Fibroblast of the aortic adventitia (primary cell): ENCODE data around the gene APCDD1. TPM values are rescaled to one million over a fixed set of nuclear protein-coding genes. Genes with fewer than 3 reads are reported as not detected.

ENCODE experiments used
- DNase-seq: peaks from one replicate; pipeline ENCODE4 v3.0.0-alpha.2; 2010; ENCODE audit warnings: low read depth
- H3K4me3 ChIP-seq: 2 replicates; pipeline ENCODE4 v1.5.1; 2011; ENCODE audit warnings: low read depth, mild to moderate bottlenecking, control low read depth, low read length, moderate library complexity
- total RNA-seq: library from RNA; depleted of rRNA; stranded (reverse); fragments of >200 nt; gene quantifications from 2 replicates; pipeline ENCODE4 v1.2.3, GENCODE V29; 2012; ENCODE audit warnings: low replicate concordance
- TF ChIP-seq, protein P1 (sequence below): IDR thresholded peaks from 2 replicates; pipeline ENCODE4 v1.5.1; 2011; ENCODE audit warnings: mild to moderate bottlenecking, low read length, control low read depth, inconsistent platforms; ENCODE audit not compliant: insufficient read depth

Gene APCDD1
- total RNA-seq, 1 donor: 0.09 TPM

DNA sequence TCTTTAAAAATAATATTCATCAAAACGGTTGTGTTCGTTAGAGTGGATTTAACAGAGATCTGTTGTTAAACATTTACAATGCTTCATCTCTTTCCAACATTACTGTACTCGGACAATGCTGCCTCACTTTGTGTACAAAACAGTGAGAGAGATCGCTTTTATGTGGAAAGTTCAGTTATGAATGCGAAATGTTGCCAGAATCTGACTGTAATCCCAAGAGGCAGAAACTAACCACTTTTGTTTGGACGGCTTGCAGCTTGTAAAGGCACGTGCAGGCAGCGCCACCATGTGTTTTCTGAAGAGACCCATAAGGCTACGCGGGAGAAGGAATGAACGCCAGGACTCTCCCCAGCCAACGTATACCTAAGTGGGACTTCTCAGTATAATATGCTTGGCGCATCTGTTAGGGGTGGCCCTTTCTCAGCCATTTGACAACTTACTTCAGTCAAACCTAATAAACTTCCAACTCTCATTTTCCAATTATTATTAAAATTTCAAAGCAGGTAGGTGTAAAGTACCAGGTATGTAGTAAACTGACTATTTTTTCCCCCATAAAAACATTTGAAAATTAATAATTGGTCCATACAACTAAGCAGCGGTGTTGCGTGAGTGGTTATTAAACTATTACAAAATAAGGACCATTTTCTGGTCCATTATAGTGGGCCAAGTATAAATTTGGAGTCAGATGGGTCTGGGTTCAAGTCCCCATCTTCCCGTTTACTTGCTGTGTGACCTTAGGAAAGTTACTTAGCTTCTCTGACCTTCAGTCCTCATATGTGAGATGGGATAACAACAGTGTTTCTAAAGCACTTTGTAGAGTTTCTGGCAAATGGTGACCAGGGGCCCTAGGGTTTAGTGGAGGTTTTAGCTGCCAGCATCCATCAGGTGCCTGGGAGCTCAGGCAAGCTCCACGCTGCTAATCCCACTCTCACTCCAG, 65.8 kb downstream of the APCDD1 start:
- no peak overlapping the region for H3K4me3 ChIP-seq
- TF ChIP-seq, protein P1, sequence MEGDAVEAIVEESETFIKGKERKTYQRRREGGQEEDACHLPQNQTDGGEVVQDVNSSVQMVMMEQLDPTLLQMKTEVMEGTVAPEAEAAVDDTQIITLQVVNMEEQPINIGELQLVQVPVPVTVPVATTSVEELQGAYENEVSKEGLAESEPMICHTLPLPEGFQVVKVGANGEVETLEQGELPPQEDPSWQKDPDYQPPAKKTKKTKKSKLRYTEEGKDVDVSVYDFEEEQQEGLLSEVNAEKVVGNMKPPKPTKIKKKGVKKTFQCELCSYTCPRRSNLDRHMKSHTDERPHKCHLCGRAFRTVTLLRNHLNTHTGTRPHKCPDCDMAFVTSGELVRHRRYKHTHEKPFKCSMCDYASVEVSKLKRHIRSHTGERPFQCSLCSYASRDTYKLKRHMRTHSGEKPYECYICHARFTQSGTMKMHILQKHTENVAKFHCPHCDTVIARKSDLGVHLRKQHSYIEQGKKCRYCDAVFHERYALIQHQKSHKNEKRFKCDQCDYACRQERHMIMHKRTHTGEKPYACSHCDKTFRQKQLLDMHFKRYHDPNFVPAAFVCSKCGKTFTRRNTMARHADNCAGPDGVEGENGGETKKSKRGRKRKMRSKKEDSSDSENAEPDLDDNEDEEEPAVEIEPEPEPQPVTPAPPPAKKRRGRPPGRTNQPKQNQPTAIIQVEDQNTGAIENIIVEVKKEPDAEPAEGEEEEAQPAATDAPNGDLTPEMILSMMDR: peak; percentile 78
- DNase-seq: peak; percentile 98

DNA sequence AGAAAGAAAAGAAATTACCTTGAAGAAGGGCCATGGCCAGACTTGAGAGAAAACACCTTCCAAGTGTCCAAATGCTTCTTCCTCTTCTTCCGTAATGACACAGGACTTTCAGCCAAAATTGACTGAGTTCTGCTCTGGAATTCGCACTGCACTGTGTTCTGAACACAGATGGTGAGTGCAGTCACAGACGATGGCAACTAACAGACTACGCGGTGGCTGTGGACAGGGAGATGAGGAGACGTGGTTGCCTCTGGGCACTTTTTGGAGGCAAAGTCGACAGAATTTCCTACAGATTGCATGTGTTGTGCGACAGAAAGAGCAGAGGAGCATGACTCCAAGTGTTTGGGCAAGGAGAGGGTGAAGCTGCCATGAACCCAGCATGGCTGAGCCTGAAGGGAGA, 67.1 kb downstream of the APCDD1 start:
- H3K4me3 ChIP-seq: no peak overlapping the region
- no peak for DNase-seq
- TF ChIP-seq, protein P1: no peak

DNA sequence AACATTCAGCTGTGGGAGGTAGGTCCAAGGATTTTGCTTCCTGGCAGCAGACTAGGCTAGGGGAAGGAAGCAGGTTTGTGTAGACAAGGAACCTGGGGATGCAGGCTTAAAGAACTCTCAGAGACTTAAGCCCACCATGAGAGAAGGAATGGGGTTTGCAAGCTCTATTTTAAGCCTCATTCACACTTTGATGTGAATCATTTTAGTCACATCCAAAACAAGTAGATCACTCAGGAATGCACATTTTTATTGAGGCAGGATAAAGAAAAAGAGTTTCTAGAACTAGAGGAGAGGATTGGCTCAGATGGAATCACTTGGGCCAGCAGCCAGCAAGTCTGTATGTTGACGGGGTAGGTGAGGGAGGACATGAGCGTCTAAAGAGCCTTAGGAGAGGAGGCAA, 68.1 kb downstream of the APCDD1 start:
- DNase-seq: no peak
- H3K4me3 ChIP-seq: no peak overlapping the region

DNA sequence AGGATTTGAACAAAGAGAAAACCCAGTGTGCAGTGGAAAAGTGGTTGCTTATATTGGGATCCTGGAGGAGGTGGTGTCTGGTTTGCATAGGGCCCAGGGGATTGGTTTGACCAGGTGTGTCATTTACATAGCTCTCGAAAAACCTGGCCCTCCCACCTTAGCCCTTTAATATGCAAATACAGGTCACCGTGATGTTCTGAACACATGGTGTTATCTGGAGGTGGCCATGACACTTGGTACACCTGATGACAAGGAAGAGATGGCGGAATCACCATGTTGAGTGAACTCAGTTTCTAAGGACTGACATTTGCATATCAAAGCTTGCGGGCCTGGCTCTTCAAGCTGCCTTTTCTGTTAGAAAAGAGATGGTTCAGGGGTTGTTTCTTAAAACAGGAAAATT, 69.1 kb downstream of the APCDD1 start:
- TF ChIP-seq, protein P1: no peak
- H3K4me3 ChIP-seq: no peak overlapping the region
- DNase-seq: no peak

More for the DNA sequence above, 68.1 kb downstream of the APCDD1 start:
- TF ChIP-seq, protein P1: no peak

DNA sequence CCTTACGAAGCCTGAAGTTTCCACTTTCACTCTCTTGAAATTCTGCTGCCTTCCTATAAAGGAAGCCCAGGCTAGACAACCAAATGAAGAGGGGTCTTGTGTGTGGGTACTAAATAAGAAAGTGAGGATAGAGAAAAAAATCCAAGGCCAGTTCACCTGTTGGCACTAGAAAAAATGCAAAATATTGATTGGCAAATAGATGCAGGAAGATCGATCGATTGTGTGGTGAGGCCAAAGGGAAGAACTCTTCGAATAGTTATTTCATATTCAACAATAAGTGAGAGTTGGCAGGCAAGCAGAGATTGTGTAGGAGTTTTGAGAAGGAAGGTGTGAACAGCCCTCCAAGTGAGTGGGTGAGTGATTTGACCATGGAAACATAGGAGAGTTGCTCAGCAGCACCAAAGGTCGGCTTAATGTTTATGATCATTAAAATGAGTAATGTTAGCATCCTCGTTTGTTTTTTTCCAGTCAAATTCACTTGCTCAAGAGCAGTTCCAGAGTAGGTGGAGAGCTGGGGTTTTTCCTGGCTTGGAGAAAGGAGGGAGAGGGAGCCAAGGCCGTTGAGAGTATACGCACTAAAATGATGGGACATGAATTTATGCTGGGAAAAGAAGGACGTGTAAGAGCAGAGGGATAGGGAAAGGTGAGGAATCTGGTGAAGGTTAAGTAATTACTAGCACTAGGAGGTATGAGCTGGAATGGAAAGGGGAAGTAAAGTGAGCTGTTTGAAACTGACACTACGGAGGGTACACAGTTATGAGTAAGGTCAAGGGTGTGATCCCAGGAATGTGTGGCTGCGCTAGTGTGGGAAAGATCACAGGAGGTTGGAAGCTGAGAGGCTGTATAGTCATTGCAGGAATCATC, 70.3 kb downstream of the APCDD1 start:
- no peak overlapping the region for H3K4me3 ChIP-seq
- TF ChIP-seq, protein P1: no peak
- no peak for DNase-seq

DNA sequence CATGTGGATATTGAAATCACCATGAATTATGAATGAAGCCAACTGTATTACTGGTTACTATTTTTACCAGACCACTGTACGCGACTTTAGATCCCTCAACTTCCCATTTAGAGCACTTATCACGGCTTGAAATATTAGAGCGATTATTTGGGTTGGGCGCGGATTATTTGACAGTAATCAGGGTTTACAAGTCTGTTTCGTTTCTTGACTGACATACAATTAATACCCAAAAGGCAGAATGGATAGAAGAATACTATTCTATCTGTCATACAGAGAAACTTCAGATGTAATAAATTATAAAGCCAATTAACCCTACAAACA, 70.9 kb downstream of the APCDD1 start:
- peak overlapping the region; percentile 98 for H3K4me3 ChIP-seq
- DNase-seq: no peak
- TF ChIP-seq, protein P1: no peak
